Measurements from ENCODE around the gene DYNC2LI1. TPM values are rescaled to one million over a fixed set of nuclear protein-coding genes. Genes with fewer than 3 reads are reported as not detected.

Gene DYNC2LI1
- total and polyA plus RNA-seq, 2 of the 8 experiments (the other 6 are each of a cell fraction or from before 2014, with no cell fraction given) = 3.9 to 7.6 TPM

- peak overlapping the region; percentile 30 to 47; a peak in 3 of 4 replicates for H3K4me2 ChIP-seq (ENCODE audit: insufficient read depth in 1 of 2, low read depth in 2 of 2, low read length in 2 of 2)
- peak overlapping the region; percentile 15 for H4K5ac ChIP-seq (ENCODE audit: insufficient read length, low read depth, low read length)
- H3K36me3 ChIP-seq (ENCODE audit: control insufficient read depth in 2 of 4, insufficient read depth in 4 of 4, low read length in 3 of 4) = no peaks in the 10 kb centered on the region
- H2BK5ac ChIP-seq (ENCODE audit: low read depth, low read length) = no peak overlapping the region
- H3K9me3 ChIP-seq (ENCODE audit: insufficient read depth in 2 of 2, low read depth in 1 of 2, low read length in 1 of 2) = no peaks in the 10 kb centered on the region
- FAIRE-seq (peak; percentile 60), DNase-seq (ENCODE audit: low read depth in 1 of 2, low spot score in 2 of 2) (no peak)
- 33% methylated on average over 5 of the region's 5 CpGs; no CpG with 5 or more reads in 1 of the 2 experiments for WGBS, 2 experiments (ENCODE audit: extremely low coverage in 1 of 2, insufficient coverage in 1 of 2, insufficient read length in 1 of 2, insufficient replicate concordance in 2 of 2, low coverage in 1 of 2, low lambda C conversion rate in 2 of 2, missing lambda C conversion rate in 1 of 2)
- ChIA-PET CTCF (ENCODE audit: partially characterized antibody) (interaction anchor here (1.4 kb wide), 1 partner anchor 10 kb away, joined by 3 read pairs; no protein-coding TSS in a partner anchor), POLR2A (ENCODE audit: partially characterized antibody) (interaction anchor here (1.1 kb wide), 1 partner anchor 26 kb away, joined by 3 read pairs; no protein-coding TSS in a partner anchor)
- H4K91ac ChIP-seq (replicated peaks; ENCODE audit: insufficient read length, low read length) = peak overlapping the region; percentile 34
- no peak overlapping the region for H2BK15ac ChIP-seq (ENCODE audit: low read length)
- no peak overlapping the region for H3K18ac ChIP-seq (ENCODE audit: extremely low read depth, low read length)
- H3K4ac ChIP-seq (replicated peaks; ENCODE audit: insufficient read length, low read depth, low read length) = no peak overlapping the region
- no peak overlapping the region for H2AK5ac ChIP-seq (ENCODE audit: low read depth, low read length)
- H3K79me1 ChIP-seq (ENCODE audit: low read depth, low read length) = no peaks in the 10 kb centered on the region
- H3K4me3 ChIP-seq (ENCODE audit: extremely low read depth in 1 of 4, insufficient read depth in 2 of 4, low read depth in 3 of 4, low read length in 4 of 4) = peak overlapping the region in 1 of 4 experiments; percentile 37; a peak in 2 of 8 replicates
- no peak overlapping the region for H2BK20ac ChIP-seq (ENCODE audit: low read length)
- H2BK120ac ChIP-seq (replicated peaks; ENCODE audit: low read depth, low read length) = no peak overlapping the region
- peaks cover 0 to 6% (median 2%) of the 10 kb centered on the region in 4 experiments; a peak in 2 of 7 replicates for H3K4me1 ChIP-seq (replicated peaks in 1 of 4; ENCODE audit: control insufficient read depth in 3 of 4, insufficient read depth in 4 of 4, low read length in 3 of 4)
- no peak overlapping the region; the same call in 1 of the 2 replicates for H2BK12ac ChIP-seq (ENCODE audit: low read depth, low read length)
- no peak overlapping the region for H3K56ac ChIP-seq (replicated peaks; ENCODE audit: insufficient read length, low read depth, low read length)
- no peak overlapping the region for H3K9ac ChIP-seq (replicated peaks in 1 of 4; ENCODE audit: extremely low read depth in 1 of 4, low read depth in 3 of 4, low read length in 3 of 4)
- H2AFZ ChIP-seq (ENCODE audit: low read length) = 0 out of 2 replicates have a peak overlapping the region, but pooled peaks have one; percentile 23
- no peaks in the 10 kb centered on the region for H3K23me2 ChIP-seq (ENCODE audit: low read depth, low read length)
- no peaks in the 10 kb centered on the region for H4K20me1 ChIP-seq (replicated peaks in 1 of 2; ENCODE audit: control insufficient read depth in 1 of 2, insufficient read depth in 2 of 2, low read length in 2 of 2)
- H3K23ac ChIP-seq (ENCODE audit: insufficient read length) = no peak overlapping the region
- no peaks in the 10 kb centered on the region for H3K79me2 ChIP-seq (ENCODE audit: control insufficient read depth in 1 of 2, insufficient read depth in 2 of 2, low read length in 2 of 2)
- no peak overlapping the region for H3K27ac ChIP-seq (ENCODE audit: low read depth, low read length)
- no peaks in the 10 kb centered on the region for H3K27me3 ChIP-seq (replicated peaks in 1 of 4; ENCODE audit: control insufficient read depth in 3 of 4, extremely low read depth in 1 of 4, insufficient read depth in 3 of 4, low read length in 3 of 4)
- H4K8ac ChIP-seq (ENCODE audit: extremely low read depth, insufficient read depth, low read length) = no peak overlapping the region
- peak overlapping the region; percentile 87 for H3K14ac ChIP-seq (ENCODE audit: insufficient read length)
- TF ChIP-seq RAD21 (IDR thresholded peaks at IDR 0.05 in 1 of 2, conservative IDR thresholded peaks at IDR 0.05 in 1 of 2; ENCODE audit: low read depth in 2 of 2, low read length in 2 of 2) = no peak
- no peak for TF ChIP-seq GABPA (IDR thresholded peaks at IDR 0.05; ENCODE audit: borderline replicate concordance, insufficient read depth, low read length)
- TF ChIP-seq POLR2AphosphoS5 (IDR thresholded peaks at IDR 0.05; ENCODE audit: low read depth, low read length) = no peak
- no peak for TF ChIP-seq ATF2 (IDR thresholded peaks at IDR 0.05; ENCODE audit: low read length)
- no peak for TF ChIP-seq TAF1 (IDR thresholded peaks at IDR 0.05; ENCODE audit: low read depth, low read length)
- TF ChIP-seq HDAC6 (IDR thresholded peaks at IDR 0.05; ENCODE audit: low read depth, low read length) = no peak
- TF ChIP-seq JUN (IDR thresholded peaks at IDR 0.05; ENCODE audit: low read depth, low read length) = no peak
- TF ChIP-seq NANOG (IDR thresholded peaks at IDR 0.05; ENCODE audit: insufficient read depth, low read depth, low read length, poor library complexity, severe bottlenecking) = no peak
- no peak for TF ChIP-seq CTBP2 (IDR thresholded peaks at IDR 0.05; ENCODE audit: borderline replicate concordance, insufficient read depth, insufficient read length, low read length)
- no peak for TF ChIP-seq SUZ12 (IDR thresholded peaks at IDR 0.05; ENCODE audit: low read length)
Measured at GRCh38 chr2:43729491-43730174, 44.2 kb upstream of the DYNC2LI1 start.
